ENCODE measurements around the gene CACNA1A.
"Not testable (repeated sequence)": the region's sequence is repeated elsewhere in the genome, so short reads cannot be mapped to it uniquely, and the experiment has no call there.

Gene CACNA1A

GRCh38 chr19:13210941-13211340 is 295.3 kb downstream of the CACNA1A start:
- Histone ChIP-seq H3K4me1 (ENCODE audit: insufficient read depth, low read length) (no peaks in the 10 kb centered on the region), H3K4me3 (ENCODE audit: low read length) (no peak overlapping the region), H3K9ac (ENCODE audit: low read depth, low read length) (no peak overlapping the region)

GRCh38 chr19:13210339-13210775 is 295.9 kb downstream of the CACNA1A start:
- H3K9me3 ChIP-seq (ENCODE audit: insufficient read depth, low read depth, low read length): no peaks in the 10 kb centered on the region
- H3K4me1 ChIP-seq (ENCODE audit: insufficient read depth, low read length): no peaks in the 10 kb centered on the region
- H3K36me3 ChIP-seq (ENCODE audit: insufficient read depth, low read depth, low read length): no peaks in the 10 kb centered on the region
- no peak overlapping the region for H3K4me3 ChIP-seq (ENCODE audit: low read length)
- no peak overlapping the region for H3K27ac ChIP-seq (ENCODE audit: low read length)
- no peak overlapping the region for H3K9ac ChIP-seq (ENCODE audit: low read depth, low read length)
- H3K27me3 ChIP-seq (ENCODE audit: insufficient read depth, low read length): no peaks in the 10 kb centered on the region

More at GRCh38 chr19:13210941-13211340, 295.3 kb downstream of the CACNA1A start:
- Histone ChIP-seq H3K36me3 (ENCODE audit: insufficient read depth, low read depth, low read length) (no peaks in the 10 kb centered on the region), H3K27ac (ENCODE audit: low read length) (no peak overlapping the region), H3K9me3 (ENCODE audit: insufficient read depth, low read depth, low read length) (no peaks in the 10 kb centered on the region), H3K27me3 (ENCODE audit: insufficient read depth, low read length) (no peaks in the 10 kb centered on the region)

GRCh38 chr19:13209484-13210338 is 296.6 kb downstream of the CACNA1A start:
- H3K4me3 ChIP-seq (ENCODE audit: low read length): no peak overlapping the region
- H3K9me3 ChIP-seq (ENCODE audit: insufficient read depth, low read depth, low read length): no peaks in the 10 kb centered on the region
- no peak overlapping the region for H3K27ac ChIP-seq (ENCODE audit: low read length)
- no peaks in the 10 kb centered on the region for H3K27me3 ChIP-seq (ENCODE audit: insufficient read depth, low read length)
- no peaks in the 10 kb centered on the region for H3K36me3 ChIP-seq (ENCODE audit: insufficient read depth, low read depth, low read length)
- no peaks in the 10 kb centered on the region for H3K4me1 ChIP-seq (ENCODE audit: insufficient read depth, low read length)
- no peak overlapping the region for H3K9ac ChIP-seq (ENCODE audit: low read depth, low read length)

- Histone ChIP-seq H3K27ac (ENCODE audit: low read length) (no peak overlapping the region), H3K4me3 (ENCODE audit: low read length) (no peak overlapping the region), H3K36me3 (ENCODE audit: insufficient read depth, low read depth, low read length) (no peaks in the 10 kb centered on the region), H3K9me3 (ENCODE audit: insufficient read depth, low read depth, low read length) (no peaks in the 10 kb centered on the region), H3K4me1 (ENCODE audit: insufficient read depth, low read length) (no peaks in the 10 kb centered on the region), H3K27me3 (ENCODE audit: insufficient read depth, low read length) (no peaks in the 10 kb centered on the region), H3K9ac (ENCODE audit: low read depth, low read length) (no peak overlapping the region)
Observed at GRCh38 chr19:13208672-13209483, 297.4 kb downstream of the CACNA1A start.

- H3K9me3 ChIP-seq (ENCODE audit: insufficient read depth, low read depth, low read length): no peaks in the 10 kb centered on the region
- no peak overlapping the region for H3K9ac ChIP-seq (ENCODE audit: low read depth, low read length)
- no peaks in the 10 kb centered on the region for H3K36me3 ChIP-seq (ENCODE audit: insufficient read depth, low read depth, low read length)
- H3K27ac ChIP-seq (ENCODE audit: low read length): no peak overlapping the region
- H3K4me1 ChIP-seq (ENCODE audit: insufficient read depth, low read length): no peaks in the 10 kb centered on the region
- H3K27me3 ChIP-seq (ENCODE audit: insufficient read depth, low read length): no peaks in the 10 kb centered on the region
- no peak overlapping the region for H3K4me3 ChIP-seq (ENCODE audit: low read length)
Observed at GRCh38 chr19:13207846-13208671, 298.2 kb downstream of the CACNA1A start.

GRCh38 chr19:13207237-13207845 is 298.9 kb downstream of the CACNA1A start:
- no peaks in the 10 kb centered on the region for H3K36me3 ChIP-seq (ENCODE audit: insufficient read depth, low read depth, low read length)
- no peak overlapping the region for H3K9ac ChIP-seq (ENCODE audit: low read depth, low read length)
- no peaks in the 10 kb centered on the region for H3K9me3 ChIP-seq (ENCODE audit: insufficient read depth, low read depth, low read length)
- no peaks in the 10 kb centered on the region for H3K4me1 ChIP-seq (ENCODE audit: insufficient read depth, low read length)
- no peak overlapping the region for H3K27ac ChIP-seq (ENCODE audit: low read length)
- no peak overlapping the region for H3K4me3 ChIP-seq (ENCODE audit: low read length)
- no peaks in the 10 kb centered on the region for H3K27me3 ChIP-seq (ENCODE audit: insufficient read depth, low read length)

GRCh38 chr19:13206587-13206986 is 299.7 kb downstream of the CACNA1A start:
- Histone ChIP-seq H3K36me3 (ENCODE audit: insufficient read depth, low read depth, low read length) (no peaks in the 10 kb centered on the region), H3K9me3 (ENCODE audit: insufficient read depth, low read depth, low read length) (no peaks in the 10 kb centered on the region), H3K4me1 (ENCODE audit: insufficient read depth, low read length) (no peaks in the 10 kb centered on the region), H3K9ac (ENCODE audit: low read depth, low read length) (no peak overlapping the region), H3K4me3 (ENCODE audit: low read length) (no peak overlapping the region), H3K27ac (ENCODE audit: low read length) (no peak overlapping the region), H3K27me3 (ENCODE audit: insufficient read depth, low read length) (no peaks in the 10 kb centered on the region)

- H3K36me3 ChIP-seq (ENCODE audit: insufficient read depth, low read depth, low read length); H3K9me3 ChIP-seq (ENCODE audit: insufficient read depth, low read depth, low read length); H3K27ac ChIP-seq (ENCODE audit: low read length); H3K4me1 ChIP-seq (ENCODE audit: insufficient read depth, low read length); H3K9ac ChIP-seq (ENCODE audit: low read depth, low read length); H3K27me3 ChIP-seq (ENCODE audit: insufficient read depth, low read length); H3K4me3 ChIP-seq (ENCODE audit: low read length): not testable (repeated sequence)
Observed at GRCh38 chr19:13202112-13202511, 304.2 kb downstream of the CACNA1A start.

GRCh38 chr19:13198634-13199033 is 307.6 kb downstream of the CACNA1A start:
- Histone ChIP-seq H3K9ac (ENCODE audit: low read depth, low read length) (no peak overlapping the region), H3K36me3 (ENCODE audit: insufficient read depth, low read depth, low read length) (no peaks in the 10 kb centered on the region), H3K27ac (ENCODE audit: low read length) (no peak overlapping the region), H3K4me1 (ENCODE audit: insufficient read depth, low read length) (no peaks in the 10 kb centered on the region), H3K4me3 (ENCODE audit: low read length) (no peak overlapping the region), H3K9me3 (ENCODE audit: insufficient read depth, low read depth, low read length) (no peaks in the 10 kb centered on the region), H3K27me3 (ENCODE audit: insufficient read depth, low read length) (no peaks in the 10 kb centered on the region)

- Histone ChIP-seq H3K4me3 (ENCODE audit: low read length) (no peak overlapping the region), H3K36me3 (ENCODE audit: insufficient read depth, low read depth, low read length) (no peaks in the 10 kb centered on the region), H3K27me3 (ENCODE audit: insufficient read depth, low read length) (no peaks in the 10 kb centered on the region), H3K9ac (ENCODE audit: low read depth, low read length) (no peak overlapping the region), H3K4me1 (ENCODE audit: insufficient read depth, low read length) (no peaks in the 10 kb centered on the region), H3K9me3 (ENCODE audit: insufficient read depth, low read depth, low read length) (no peaks in the 10 kb centered on the region), H3K27ac (ENCODE audit: low read length) (no peak overlapping the region)
Observed at GRCh38 chr19:13195678-13196077, 310.6 kb downstream of the CACNA1A start.
